Measurements from ENCODE around the gene TRPM8. TPM values are rescaled to one million over a fixed set of nuclear protein-coding genes. Genes with fewer than 3 reads are reported as not detected.

TRPM8 gene
- total and polyA plus RNA-seq, 2 of the 8 experiments (the other 6 are each of a cell fraction or from before 2014, with no cell fraction given): 0.18 to 0.54 TPM

DNA sequence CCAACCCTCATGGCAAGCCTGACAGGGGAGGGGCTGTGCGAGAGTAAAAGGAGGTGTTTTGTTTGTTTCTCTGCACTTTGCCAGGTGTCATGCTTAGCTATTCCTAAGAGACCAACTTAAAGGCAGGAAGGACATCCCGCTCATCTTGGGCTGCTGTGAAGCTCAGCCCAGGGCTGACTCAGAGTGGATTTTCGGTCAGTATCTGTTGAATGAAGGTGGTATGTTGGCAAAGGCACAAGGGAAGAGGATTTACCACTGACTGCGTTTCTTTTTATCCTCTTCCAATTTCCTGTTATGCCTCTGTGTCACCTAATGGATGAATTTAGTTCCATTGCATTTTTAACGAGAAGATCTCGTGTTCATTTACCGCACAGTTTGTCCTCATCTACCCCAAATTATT lies 18.9 kb downstream of the TRPM8 start:
- no peak for FAIRE-seq
- POLR2A ChIA-PET (ENCODE audit: partially characterized antibody): no interaction called here
- H3K4me2 ChIP-seq (ENCODE audit: insufficient read depth in 1 of 2, low read depth in 2 of 2, low read length in 2 of 2): no peak overlapping the region
- no peak overlapping the region for H3K9ac ChIP-seq (replicated peaks in 1 of 4; ENCODE audit: extremely low read depth in 1 of 4, low read depth in 3 of 4, low read length in 3 of 4)
- H2AFZ ChIP-seq (ENCODE audit: low read length): no peak overlapping the region
- H3K4me3 ChIP-seq (ENCODE audit: extremely low read depth in 1 of 4, insufficient read depth in 2 of 4, low read depth in 3 of 4, low read length in 4 of 4): no peak overlapping the region
- H3K23me2 ChIP-seq (ENCODE audit: low read depth, low read length): no peaks in the 10 kb centered on the region
- H3K56ac ChIP-seq (replicated peaks; ENCODE audit: insufficient read length, low read depth, low read length): no peak overlapping the region
- H4K91ac ChIP-seq (replicated peaks; ENCODE audit: insufficient read length, low read length): no peak overlapping the region
- H3K23ac ChIP-seq (ENCODE audit: insufficient read length): no peak overlapping the region
- no peaks in the 10 kb centered on the region for H3K27me3 ChIP-seq (replicated peaks in 1 of 4; ENCODE audit: control insufficient read depth in 3 of 4, extremely low read depth in 1 of 4, insufficient read depth in 3 of 4, low read length in 3 of 4)
- CTCF ChIA-PET (ENCODE audit: partially characterized antibody): no interaction called here
- no peak overlapping the region for H3K4ac ChIP-seq (replicated peaks; ENCODE audit: insufficient read length, low read depth, low read length)
- no peaks in the 10 kb centered on the region for H3K4me1 ChIP-seq (replicated peaks in 1 of 4; ENCODE audit: control insufficient read depth in 3 of 4, insufficient read depth in 4 of 4, low read length in 3 of 4)
- no peak for TF ChIP-seq HDAC2 (IDR thresholded peaks at IDR 0.05; ENCODE audit: borderline replicate concordance in 1 of 2, low read depth in 2 of 2, low read length in 2 of 2)
- TF ChIP-seq BRCA1 (IDR thresholded peaks at IDR 0.05; ENCODE audit: low read depth, low read length): no peak
- no peak for TF ChIP-seq CTBP2 (IDR thresholded peaks at IDR 0.05; ENCODE audit: borderline replicate concordance, insufficient read depth, insufficient read length, low read length)
- TF ChIP-seq CREB1 (IDR thresholded peaks at IDR 0.05): no peak
- no peak overlapping the region for H2AK5ac ChIP-seq (ENCODE audit: low read depth, low read length)
- no peak overlapping the region for H4K5ac ChIP-seq (ENCODE audit: insufficient read length, low read depth, low read length)
- no peaks in the 10 kb centered on the region for H4K20me1 ChIP-seq (replicated peaks in 1 of 2; ENCODE audit: control insufficient read depth in 1 of 2, insufficient read depth in 2 of 2, low read length in 2 of 2)
- H4K8ac ChIP-seq (ENCODE audit: extremely low read depth, insufficient read depth, low read length): no peak overlapping the region
- H2BK15ac ChIP-seq (ENCODE audit: low read length): no peak overlapping the region
- H3K36me3 ChIP-seq (ENCODE audit: control insufficient read depth in 2 of 4, insufficient read depth in 4 of 4, low read length in 3 of 4): no peaks in the 10 kb centered on the region
- H2BK120ac ChIP-seq (replicated peaks; ENCODE audit: low read depth, low read length): no peak overlapping the region
- no peak overlapping the region for H3K27ac ChIP-seq (ENCODE audit: low read depth, low read length)
- no peaks in the 10 kb centered on the region for H3K79me2 ChIP-seq (ENCODE audit: control insufficient read depth in 1 of 2, insufficient read depth in 2 of 2, low read length in 2 of 2)
- no peak overlapping the region for H2BK20ac ChIP-seq (ENCODE audit: low read length)
- no peaks in the 10 kb centered on the region for H3K79me1 ChIP-seq (ENCODE audit: low read depth, low read length)
- no peak for DNase-seq (ENCODE audit: low read depth in 1 of 2, low spot score in 2 of 2)
- no peak overlapping the region for H3K18ac ChIP-seq (ENCODE audit: extremely low read depth, low read length)
- no peak overlapping the region for H2BK5ac ChIP-seq (ENCODE audit: low read depth, low read length)
- H3K14ac ChIP-seq (ENCODE audit: insufficient read length): no peak overlapping the region
- WGBS, 2 experiments (ENCODE audit: extremely low coverage in 1 of 2, insufficient coverage in 1 of 2, insufficient read length in 1 of 2, insufficient replicate concordance in 2 of 2, low coverage in 1 of 2, low lambda C conversion rate in 2 of 2, missing lambda C conversion rate in 1 of 2): 92% methylated on average over 7 of the region's 7 CpGs; no CpG with 5 or more reads in 1 of the 2 experiments
- no peaks in the 10 kb centered on the region for H3K9me3 ChIP-seq (ENCODE audit: insufficient read depth in 2 of 2, low read depth in 1 of 2, low read length in 1 of 2)
- no peak overlapping the region for H2BK12ac ChIP-seq (ENCODE audit: low read depth, low read length)
